ENCODE data around the gene INPP5E.

INPP5E gene

GRCh38 chr9:136445799-136446198 is 6.2 kb upstream of the INPP5E start:
- DNase-seq (ENCODE audit: low read depth): no peak

GRCh38 chr9:136444102-136444501 is 4.5 kb upstream of the INPP5E start:
- no peak for DNase-seq (ENCODE audit: low read depth)

- DNase-seq (ENCODE audit: low read depth): no peak
These were observed 4.0 kb upstream of the INPP5E start for GRCh38 chr9:136443687-136444086.

GRCh38 chr9:136443087-136443486 is 3.4 kb upstream of the INPP5E start:
- DNase-seq (ENCODE audit: low read depth): no peak

GRCh38 chr9:136442265-136442664 is 2.6 kb upstream of the INPP5E start:
- DNase-seq (ENCODE audit: low read depth): no peak

GRCh38 chr9:136441681-136442245 is 2.1 kb upstream of the INPP5E start:
- no peak for DNase-seq (ENCODE audit: low read depth)

- no peak for DNase-seq (ENCODE audit: low read depth)
These were observed 1.6 kb upstream of the INPP5E start for GRCh38 chr9:136441191-136441680.

- DNase-seq (ENCODE audit: low read depth): peak; percentile 19
These were observed 831 bp downstream of the INPP5E start for GRCh38 chr9:136438548-136439480.

- peak; percentile 51 for DNase-seq (ENCODE audit: low read depth)
These were observed 1.7 kb downstream of the INPP5E start for GRCh38 chr9:136437839-136438547.

GRCh38 chr9:136437430-136437829 is 2.2 kb downstream of the INPP5E start:
- peak; percentile 59 for DNase-seq (ENCODE audit: low read depth)

- no peak for DNase-seq (ENCODE audit: low read depth)
These were observed 3.5 kb downstream of the INPP5E start for GRCh38 chr9:136436055-136436634.

GRCh38 chr9:136434580-136435169 is 5.0 kb downstream of the INPP5E start:
- DNase-seq (ENCODE audit: low read depth): no peak

- DNase-seq (ENCODE audit: low read depth): no peak
These were observed 5.6 kb downstream of the INPP5E start for GRCh38 chr9:136433849-136434579.

- no peak for DNase-seq (ENCODE audit: low read depth)
These were observed 6.5 kb downstream of the INPP5E start for GRCh38 chr9:136433043-136433715.

- DNase-seq (ENCODE audit: low read depth): no peak
These were observed 7.1 kb downstream of the INPP5E start for GRCh38 chr9:136432591-136432990.

GRCh38 chr9:136431782-136432350 is 7.8 kb downstream of the INPP5E start:
- DNase-seq (ENCODE audit: low read depth): no peak

- DNase-seq (ENCODE audit: low read depth): no peak
These were observed 8.9 kb downstream of the INPP5E start for GRCh38 chr9:136430588-136431234.

GRCh38 chr9:136429683-136430491 is 9.8 kb downstream of the INPP5E start:
- DNase-seq (ENCODE audit: low read depth): no peak

GRCh38 chr9:136429075-136429628 is 10.5 kb downstream of the INPP5E start:
- no peak for DNase-seq (ENCODE audit: low read depth)
